WERI-Rb-1 (cell line): ENCODE results near the gene SPECC1L.

ENCODE experiments used
- DNase-seq: peaks from one replicate; pipeline ENCODE4 v3.0.0-alpha.2; 2020
- H3K27ac ChIP-seq: fragments of 250-450 bp; sonication (Bioruptor Pico); 2 replicates; pipeline ENCODE4 v1.5.1; 2020; ENCODE audit warnings: mild to moderate bottlenecking, moderate library complexity
- H3K27me3 ChIP-seq: fragments of 250-450 bp; sonication (Bioruptor Pico); 2 replicates; pipeline ENCODE4 v1.5.1; 2021; ENCODE audit warnings: mild to moderate bottlenecking, low read depth, moderate library complexity; ENCODE audit not compliant: insufficient read depth, severe bottlenecking
- H3K36me3 ChIP-seq: fragments of 250-450 bp; sonication (Bioruptor Pico); 2 replicates; pipeline ENCODE4 v1.5.1; 2020; ENCODE audit warnings: mild to moderate bottlenecking, moderate library complexity
- H3K4me3 ChIP-seq: 2 replicates; pipeline ENCODE4 v1.5.1; 2011; ENCODE audit warnings: low read depth, mild to moderate bottlenecking, control low read depth, low read length
- H3K9me3 ChIP-seq: fragments of 250-450 bp; sonication (Bioruptor Pico); 2 replicates; pipeline ENCODE4 v1.5.1; 2021; ENCODE audit warnings: mild to moderate bottlenecking, moderate library complexity; ENCODE audit not compliant: severe bottlenecking
- CTCF ChIP-seq: IDR thresholded peaks from 2 replicates; pipeline ENCODE4 v1.5.1; 2011; ENCODE audit warnings: low read depth, mild to moderate bottlenecking, control low read depth, inconsistent platforms, low read length

SPECC1L gene

GRCh38 chr22:24428751-24429410 is 158.2 kb downstream of the SPECC1L start:
- no peak for DNase-seq
- no peaks in the 10 kb centered on the region for H3K36me3 ChIP-seq
- no peak for TF ChIP-seq CTCF
- H3K4me3 ChIP-seq: no peak overlapping the region
- no peak overlapping the region for H3K27ac ChIP-seq
- H3K9me3 ChIP-seq: no peaks in the 10 kb centered on the region
- no peaks in the 10 kb centered on the region for H3K27me3 ChIP-seq

- Histone ChIP-seq H3K4me3 (no peak overlapping the region), H3K9me3 (no peaks in the 10 kb centered on the region), H3K36me3 (no peaks in the 10 kb centered on the region), H3K27ac (no peak overlapping the region), H3K27me3 (no peaks in the 10 kb centered on the region)
- no peak for DNase-seq
- TF ChIP-seq CTCF: no peak
Observed at GRCh38 chr22:24429411-24430365, 159.1 kb downstream of the SPECC1L start.

GRCh38 chr22:24430431-24431308 is 160.0 kb downstream of the SPECC1L start:
- Histone ChIP-seq H3K27me3 (no peaks in the 10 kb centered on the region), H3K36me3 (no peaks in the 10 kb centered on the region), H3K27ac (no peak overlapping the region), H3K4me3 (no peak overlapping the region), H3K9me3 (no peaks in the 10 kb centered on the region)
- TF ChIP-seq CTCF: no peak
- DNase-seq: no peak

GRCh38 chr22:24431309-24432034 is 160.8 kb downstream of the SPECC1L start:
- no peak overlapping the region for H3K27ac ChIP-seq
- no peak for TF ChIP-seq CTCF

More at GRCh38 chr22:24431309-24432034, 160.8 kb downstream of the SPECC1L start:
- no peak overlapping the region for H3K4me3 ChIP-seq
- H3K27me3 ChIP-seq: no peaks in the 10 kb centered on the region
- H3K9me3 ChIP-seq: no peaks in the 10 kb centered on the region
- no peaks in the 10 kb centered on the region for H3K36me3 ChIP-seq
- no peak for DNase-seq
